ENCODE data around the gene PYM1. TPM values are rescaled to one million over a fixed set of nuclear protein-coding genes. Genes with fewer than 3 reads are reported as not detected.

The PYM1 gene
- 33.6 and 35.4 TPM in 2 replicates for total RNA-seq (2022)
- percentile 84 among the genes with signal in this experiment for Bru-seq, nascent RNA
- BruChase-seq, experiment 1, labeled RNA remaining after a 6-hour chase = percentile 76 among the genes with signal in this experiment
- BruChase-seq, experiment 2, labeled RNA remaining after a 2-hour chase = percentile 77 among the genes with signal in this experiment
- long read RNA-seq, transcript PYM1-203 (3 exons, 1,226 nt) = minor isoform, 19 of 49 reads
- long read RNA-seq, transcript PYM1-202 (3 exons, 1,073 nt) = major isoform, 23 of 49 reads
- long read RNA-seq, partial matches to known transcripts = 2 of 49 reads
- long read RNA-seq, other reads (novel, unspliced or antisense) = 4 of 49 reads

- Mint-ChIP-seq H3K36me3 (ENCODE audit: insufficient read depth, unreplicated experiment) (peaks cover 59% of the 10 kb centered on the region), H3K9me3 (ENCODE audit: low read depth, unreplicated experiment) (no peaks in the 10 kb centered on the region), H3K27ac (ENCODE audit: unreplicated experiment) (peak within 1 kb of the TSS; percentile 95), H3K4me3 (ENCODE audit: low read depth, unreplicated experiment) (peak within 1 kb of the TSS; percentile 95), H3K4me1 (ENCODE audit: low read depth, unreplicated experiment) (peaks cover 34% of the 10 kb centered on the region), H3K27me3 (ENCODE audit: unreplicated experiment) (no peaks in the 10 kb centered on the region)
- BruUV-seq (replicated peaks) = no TSS peak
- CTCF ChIA-PET = interaction anchor here (0.5 to 1.2 kb wide), 7 partner anchors 12 to 1451 kb away, joined by 3 to 8 read pairs (median 4); partner anchors contain the start of gene DNAJC14
- no peak for TF ChIP-seq CTCF (IDR thresholded peaks at IDR 0.05; ENCODE audit: unreplicated experiment)
- peak; percentile 74 for DNase-seq
- intact Hi-C loops (cut with micrococcal nuclease; ENCODE audit: unreplicated experiment) = loop anchor here (2.0 kb wide), 2 partner anchors 45 to 99 kb away; partner anchors contain the start of gene DNAJC14
These were observed at the start of gene PYM1 for GRCh38 chr12:55927588-55928502. TSS of gene PYM1 (minus strand) at chr12:55927894. CDS start at chr12:55927761, 133 bp downstream.

- Mint-ChIP-seq H3K4me3 (ENCODE audit: low read depth, unreplicated experiment) (no peak overlapping the region), H3K27me3 (ENCODE audit: unreplicated experiment) (no peaks in the 10 kb centered on the region), H3K27ac (ENCODE audit: unreplicated experiment) (no peak overlapping the region), H3K4me1 (ENCODE audit: low read depth, unreplicated experiment) (peaks cover 20% of the 10 kb centered on the region), H3K9me3 (ENCODE audit: low read depth, unreplicated experiment) (no peaks in the 10 kb centered on the region), H3K36me3 (ENCODE audit: insufficient read depth, unreplicated experiment) (peaks cover 16% of the 10 kb centered on the region)
- CTCF ChIA-PET = interaction anchor here (0.6 to 2.2 kb wide), 24 partner anchors 10 to 1615 kb away, joined by 3 to 25 read pairs (median 4); partner anchors contain the start of genes DGKA, ORMDL2, PA2G4 and RDH5
- intact Hi-C loops (cut with micrococcal nuclease; ENCODE audit: unreplicated experiment) = no loop called here
- no TSS peak for BruUV-seq (replicated peaks)
- no peak for TF ChIP-seq CTCF (IDR thresholded peaks at IDR 0.05; ENCODE audit: unreplicated experiment)
- DNase-seq = peak; percentile 56
These were observed 46.6 kb upstream of the PYM1 start for GRCh38 chr12:55974308-55974730.

- peak; percentile 14 for TF ChIP-seq CTCF (IDR thresholded peaks at IDR 0.05; ENCODE audit: unreplicated experiment)
- no peaks in the 10 kb centered on the region for H3K27me3 Mint-ChIP-seq (ENCODE audit: unreplicated experiment)
- peak; percentile 99 for DNase-seq
- H3K27ac Mint-ChIP-seq (ENCODE audit: unreplicated experiment) = no peak within 1 kb of the TSS
- no TSS peak for BruUV-seq (replicated peaks)
- H3K36me3 Mint-ChIP-seq (ENCODE audit: insufficient read depth, unreplicated experiment) = peaks cover 16% of the 10 kb centered on the region
- intact Hi-C loops (cut with micrococcal nuclease; ENCODE audit: unreplicated experiment) = loop anchor here (2.0 kb wide), 1 partner anchor 47 kb away; the partner anchor contains the start of gene PYM1
- CTCF ChIA-PET = interaction anchor here (0.6 to 2.2 kb wide), 24 partner anchors 10 to 1616 kb away, joined by 3 to 25 read pairs (median 4); partner anchors contain the start of genes CD63, DGKA, ORMDL2 and PA2G4
- H3K9me3 Mint-ChIP-seq (ENCODE audit: low read depth, unreplicated experiment) = no peaks in the 10 kb centered on the region
- peaks cover 15% of the 10 kb centered on the region for H3K4me1 Mint-ChIP-seq (ENCODE audit: low read depth, unreplicated experiment)
- no peak within 1 kb of the TSS for H3K4me3 Mint-ChIP-seq (ENCODE audit: low read depth, unreplicated experiment)
These were observed 46.1 kb upstream of the PYM1 start, which contains the start of gene RAB5B for GRCh38 chr12:55973599-55974307. TSS of gene RAB5B (plus strand) at chr12:55974078. CDS start at chr12:55986961, 12,883 bp downstream.
